ENCODE measurements around the gene ANKRD13C.

DNA sequence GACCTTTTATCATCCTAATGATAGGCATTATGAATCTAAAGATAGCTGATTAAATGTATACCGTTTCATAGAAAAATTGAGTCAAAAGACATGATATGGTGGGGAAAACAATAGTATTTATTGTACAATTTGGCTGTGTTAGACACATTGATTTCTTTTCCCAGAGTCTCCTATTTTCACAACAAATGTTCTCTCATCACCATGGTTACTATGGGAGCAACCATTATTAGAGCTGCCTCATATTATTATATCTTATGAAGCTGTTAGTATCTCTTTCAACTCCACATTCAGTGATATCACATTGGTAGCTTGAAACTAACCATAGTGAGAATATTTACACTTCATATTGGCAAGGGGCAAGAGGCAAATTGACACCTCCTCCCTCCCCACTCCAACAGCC, 45.8 kb upstream of the ANKRD13C start:
- TF ChIP-seq, protein P1, sequence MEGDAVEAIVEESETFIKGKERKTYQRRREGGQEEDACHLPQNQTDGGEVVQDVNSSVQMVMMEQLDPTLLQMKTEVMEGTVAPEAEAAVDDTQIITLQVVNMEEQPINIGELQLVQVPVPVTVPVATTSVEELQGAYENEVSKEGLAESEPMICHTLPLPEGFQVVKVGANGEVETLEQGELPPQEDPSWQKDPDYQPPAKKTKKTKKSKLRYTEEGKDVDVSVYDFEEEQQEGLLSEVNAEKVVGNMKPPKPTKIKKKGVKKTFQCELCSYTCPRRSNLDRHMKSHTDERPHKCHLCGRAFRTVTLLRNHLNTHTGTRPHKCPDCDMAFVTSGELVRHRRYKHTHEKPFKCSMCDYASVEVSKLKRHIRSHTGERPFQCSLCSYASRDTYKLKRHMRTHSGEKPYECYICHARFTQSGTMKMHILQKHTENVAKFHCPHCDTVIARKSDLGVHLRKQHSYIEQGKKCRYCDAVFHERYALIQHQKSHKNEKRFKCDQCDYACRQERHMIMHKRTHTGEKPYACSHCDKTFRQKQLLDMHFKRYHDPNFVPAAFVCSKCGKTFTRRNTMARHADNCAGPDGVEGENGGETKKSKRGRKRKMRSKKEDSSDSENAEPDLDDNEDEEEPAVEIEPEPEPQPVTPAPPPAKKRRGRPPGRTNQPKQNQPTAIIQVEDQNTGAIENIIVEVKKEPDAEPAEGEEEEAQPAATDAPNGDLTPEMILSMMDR (IDR thresholded peaks at IDR 0.05): no peak
- TF ChIP-seq POLR2A (IDR thresholded peaks at IDR 0.05): no peak
